Stomach (tissue), 9 donors: ENCODE data around the gene PAX5. TPM values are rescaled to one million over a fixed set of nuclear protein-coding genes. Genes with fewer than 3 reads are reported as not detected.

Experiments used
- DNase-seq, 2 donors: peaks; one replicate each; pipeline versions ENCODE4 v3.0.0 to v3.0.0-alpha.2; 2013 to 2019
- H3K27ac ChIP-seq, 5 donors: fragments of 200-600 bp in 4 of 5; sonication (generic) in 4 of 5; one replicate each; pipeline ENCODE4 v1.5.1; 2013 to 2019; ENCODE audit warnings: mild to moderate bottlenecking in 1 of 5, moderate library complexity in 1 of 5
- H3K27me3 ChIP-seq, 3 donors: fragments of 200-600 bp; sonication (generic); one replicate each; pipeline ENCODE4 v1.5.1; 2017 to 2019; ENCODE audit warnings: mixed run types in 1 of 3
- H3K36me3 ChIP-seq, 4 donors: fragments of 200-600 bp; sonication (generic); 1 replicate in 3 of 4; 2 replicates in 1 of 4; pipeline ENCODE4 v1.5.1; 2016 to 2019
- H3K4me1 ChIP-seq, 4 donors: fragments of 200-600 bp; sonication (generic); one replicate each; pipeline ENCODE4 v1.5.1; 2016 to 2019
- H3K4me3 ChIP-seq, 4 donors: fragments of 200-600 bp; sonication (generic) in 3 of 4; one replicate each; pipeline ENCODE4 v1.5.1; 2016 to 2019; ENCODE audit warnings: mild to moderate bottlenecking in 1 of 4
- H3K9me3 ChIP-seq, 4 donors: fragments of 200-600 bp; sonication (generic); one replicate each; pipeline ENCODE4 v1.5.1; 2016 to 2019
- EP300 ChIP-seq: sonication (generic); formaldehyde crosslinking; IDR thresholded peaks from one replicate; pipeline ENCODE4 v1.6.1; 2017; ENCODE audit warnings: antibody characterized with exemption
- POLR2A ChIP-seq, 4 donors: fragments of 450-650 bp; IDR thresholded peaks; one replicate each; pipeline ENCODE4 v1.6.1; 2016; ENCODE audit warnings: antibody characterized with exemption in 4 of 4, control low read depth in 2 of 4, mild to moderate bottlenecking in 1 of 4, moderate library complexity in 1 of 4
- POLR2AphosphoS5 ChIP-seq, 3 donors: sonication (generic); formaldehyde crosslinking; IDR thresholded peaks; one replicate each; pipeline ENCODE4 v1.6.1; 2016; ENCODE audit warnings: antibody characterized with exemption in 3 of 3
- WGBS, 5 donors: extraction: QIAGEN DNeasy Blood & Tissue Kit in 3 of 5; methylation state at CpG; one replicate each; pipeline versions ENCODE4 v1.1.5 to v1.1.7; 2013 to 2018; 5-methylcytosine and 5-hydroxymethylcytosine counted together
- intact Hi-C: fragments of 100-400 bp; cut with DNase I; formaldehyde crosslinking; loops from one replicate; pipeline ENCODE4 v1.15.1; 2023; ENCODE audit warnings: low total_unique reads
- polyA plus RNA-seq, 3 donors: library from polyadenylated mRNA; stranded (reverse); fragments of 200-250 nt; gene quantifications; one replicate each; pipeline ENCODE4 v1.2.3, GENCODE V29; 2013
- total RNA-seq, 5 donors: library from RNA; depleted of rRNA; stranded (reverse); fragments of >200 nt; gene quantifications; one replicate each; pipeline versions ENCODE4 v1.1.0 to v1.2.3, GENCODE V29; 2014 to 2016
- TF ChIP-seq, protein P1 (sequence below), 7 experiments: fragments of 450-650 bp in 4 of 7; fragments of 200-600 bp in 3 of 7; sonication (generic) in 3 of 7; IDR thresholded peaks; one replicate each; pipeline ENCODE4 v1.5.1; 2016 to 2019; ENCODE audit warnings: antibody characterized with exemption in 7 of 7, control low read depth in 2 of 7, mild to moderate bottlenecking in 1 of 7
- donor health status: healthy with polysubstance abuse.
- donor health status: Bipolar disorder and iron deficiency.
- donor health status: healthy.

PAX5 gene
- total and polyA plus RNA-seq, 8 donors: 0.43 to 1.3 TPM; not detected in 6

- TF ChIP-seq POLR2A (IDR thresholded peaks at IDR 0.05) (no peak), POLR2AphosphoS5 (IDR thresholded peaks at IDR 0.05) (no peak), EP300 (no peak)
- TF ChIP-seq, protein P1, sequence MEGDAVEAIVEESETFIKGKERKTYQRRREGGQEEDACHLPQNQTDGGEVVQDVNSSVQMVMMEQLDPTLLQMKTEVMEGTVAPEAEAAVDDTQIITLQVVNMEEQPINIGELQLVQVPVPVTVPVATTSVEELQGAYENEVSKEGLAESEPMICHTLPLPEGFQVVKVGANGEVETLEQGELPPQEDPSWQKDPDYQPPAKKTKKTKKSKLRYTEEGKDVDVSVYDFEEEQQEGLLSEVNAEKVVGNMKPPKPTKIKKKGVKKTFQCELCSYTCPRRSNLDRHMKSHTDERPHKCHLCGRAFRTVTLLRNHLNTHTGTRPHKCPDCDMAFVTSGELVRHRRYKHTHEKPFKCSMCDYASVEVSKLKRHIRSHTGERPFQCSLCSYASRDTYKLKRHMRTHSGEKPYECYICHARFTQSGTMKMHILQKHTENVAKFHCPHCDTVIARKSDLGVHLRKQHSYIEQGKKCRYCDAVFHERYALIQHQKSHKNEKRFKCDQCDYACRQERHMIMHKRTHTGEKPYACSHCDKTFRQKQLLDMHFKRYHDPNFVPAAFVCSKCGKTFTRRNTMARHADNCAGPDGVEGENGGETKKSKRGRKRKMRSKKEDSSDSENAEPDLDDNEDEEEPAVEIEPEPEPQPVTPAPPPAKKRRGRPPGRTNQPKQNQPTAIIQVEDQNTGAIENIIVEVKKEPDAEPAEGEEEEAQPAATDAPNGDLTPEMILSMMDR (IDR thresholded peaks at IDR 0.05): no peak
- DNase-seq: no peak
- H3K9me3 ChIP-seq: no peaks in the 10 kb centered on the region
- H3K4me1 ChIP-seq: no peaks in the 10 kb centered on the region
- H3K36me3 ChIP-seq: no peaks in the 10 kb centered on the region
- H3K4me3 ChIP-seq: no peak overlapping the region
- H3K27me3 ChIP-seq: peaks cover 0 to 5% (median 0%) of the 10 kb centered on the region in 3 donors
- WGBS, 5 donors: 64 to 82% (median 76%) methylated on average over 7 of the region's 7 CpGs
- intact Hi-C loops: no loop called here
- H3K27ac ChIP-seq: no peak overlapping the region
These were observed 66.1 kb downstream of the PAX5 start for GRCh38 chr9:36967997-36968396.

GRCh38 chr9:36966371-36967097 is 67.5 kb downstream of the PAX5 start:
- H3K4me1 ChIP-seq: peaks cover 0 to 6% (median 0%) of the 10 kb centered on the region in 4 donors
- 80 to 93% (median 88%) methylated on average over 13 to 21 of the region's 21 CpGs for WGBS, 5 donors
- no peak overlapping the region for H3K27ac ChIP-seq
- no peaks in the 10 kb centered on the region for H3K9me3 ChIP-seq
- no peaks in the 10 kb centered on the region for H3K36me3 ChIP-seq
- TF ChIP-seq POLR2A (IDR thresholded peaks at IDR 0.05) (no peak), EP300 (no peak), POLR2AphosphoS5 (IDR thresholded peaks at IDR 0.05) (no peak)
- TF ChIP-seq, protein P1 (IDR thresholded peaks at IDR 0.05): no peak
- H3K4me3 ChIP-seq: no peak overlapping the region
- no peak for DNase-seq
- intact Hi-C loops: no loop called here
- peaks cover 0 to 11% (median 0%) of the 10 kb centered on the region in 3 donors for H3K27me3 ChIP-seq

DNA sequence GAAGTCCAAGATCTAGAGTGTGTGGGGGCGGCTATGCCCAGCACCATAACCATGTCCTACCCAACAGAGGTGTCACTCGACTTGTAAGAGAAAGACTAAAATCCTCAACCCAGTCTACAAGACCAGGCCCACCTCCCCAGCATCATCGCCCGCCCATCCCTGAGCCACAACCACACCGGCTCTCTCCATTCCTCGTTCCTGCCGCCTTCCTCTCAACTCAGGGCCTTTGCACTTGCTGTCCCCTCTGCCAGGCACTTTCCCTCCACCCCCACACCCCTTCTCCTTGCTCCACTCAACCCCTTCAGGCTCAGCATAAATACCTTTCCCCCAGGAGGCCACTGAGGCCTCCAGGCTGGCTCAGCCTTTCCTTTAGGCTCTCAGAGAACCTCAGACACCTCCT is 69.3 kb downstream of the PAX5 start:
- intact Hi-C loops: no loop called here
- H3K36me3 ChIP-seq: no peaks in the 10 kb centered on the region
- no peaks in the 10 kb centered on the region for H3K9me3 ChIP-seq
- H3K27me3 ChIP-seq: peaks cover 0 to 16% (median 0%) of the 10 kb centered on the region in 3 donors
- peaks cover 0 to 9% (median 0%) of the 10 kb centered on the region in 4 donors for H3K4me1 ChIP-seq
- H3K4me3 ChIP-seq: no peak overlapping the region
- WGBS, 5 donors: 84 to 96% (median 93%) methylated on average over 7 of the region's 7 CpGs
- no peak overlapping the region for H3K27ac ChIP-seq
- no peak for DNase-seq
- TF ChIP-seq POLR2A (IDR thresholded peaks at IDR 0.05) (no peak), EP300 (no peak), POLR2AphosphoS5 (IDR thresholded peaks at IDR 0.05) (no peak)

DNA sequence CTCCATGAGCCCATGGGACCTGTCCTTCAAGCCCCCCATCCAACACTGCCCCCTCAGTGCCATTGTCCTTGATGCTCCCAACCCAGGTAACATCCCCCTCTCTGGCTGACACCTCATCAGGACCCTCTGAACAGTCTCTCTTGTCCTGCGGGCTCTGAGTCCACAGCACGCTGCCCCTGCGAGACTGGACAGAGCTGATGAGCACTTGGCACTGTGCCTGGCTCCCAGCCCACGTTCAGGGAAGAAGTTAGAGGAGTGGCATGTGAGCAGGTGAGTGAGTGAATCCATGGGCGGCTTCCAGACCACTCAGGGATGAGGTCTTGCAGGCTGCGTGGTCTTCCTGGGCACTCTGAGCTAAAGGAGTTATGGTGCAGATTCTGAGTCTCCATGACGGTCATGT is 70.7 kb downstream of the PAX5 start:
- WGBS, 5 donors: 70 to 81% (median 79%) methylated on average over 7 of the region's 7 CpGs
- intact Hi-C loops: no loop called here
- no peak overlapping the region for H3K27ac ChIP-seq
- no peaks in the 10 kb centered on the region for H3K36me3 ChIP-seq
- H3K9me3 ChIP-seq: no peaks in the 10 kb centered on the region
- TF ChIP-seq EP300 (no peak), POLR2AphosphoS5 (IDR thresholded peaks at IDR 0.05) (no peak)
- no peak for DNase-seq
- H3K4me3 ChIP-seq: no peak overlapping the region
- peaks cover 0 to 9% (median 0%) of the 10 kb centered on the region in 4 donors for H3K4me1 ChIP-seq
- H3K27me3 ChIP-seq: peaks cover 0 to 22% (median 0%) of the 10 kb centered on the region in 3 donors

- no peaks in the 10 kb centered on the region for H3K36me3 ChIP-seq
- intact Hi-C loops: no loop called here
- H3K27ac ChIP-seq: no peak overlapping the region
- no peaks in the 10 kb centered on the region for H3K9me3 ChIP-seq
- H3K4me1 ChIP-seq: peaks cover 0 to 9% (median 0%) of the 10 kb centered on the region in 4 donors
- 92 to 97% (median 92%) methylated on average over 6 to 11 of the region's 11 CpGs for WGBS, 5 donors
- H3K4me3 ChIP-seq: no peak overlapping the region
- TF ChIP-seq, protein P1 (IDR thresholded peaks at IDR 0.05): no peak
- TF ChIP-seq POLR2AphosphoS5 (IDR thresholded peaks at IDR 0.05) (no peak), EP300 (no peak), POLR2A (IDR thresholded peaks at IDR 0.05) (no peak)
- H3K27me3 ChIP-seq: peaks cover 0 to 29% (median 0%) of the 10 kb centered on the region in 3 donors
- DNase-seq: no peak
These were observed 71.4 kb downstream of the PAX5 start for GRCh38 chr9:36962691-36963090.
